MM.1S (cell line): Measurements from ENCODE around the gene APOC3.

Source experiments
- CTCF ChIP-seq: fragments of 300-600 bp; sonication (generic); IDR thresholded peaks from 2 replicates; pipeline ENCODE4 v1.5.1; 2016; ENCODE audit warnings: antibody characterized with exemption, low read length, mixed read lengths
- EZH2 ChIP-seq: fragments of 300-600 bp; sonication (generic); optimal IDR thresholded peaks from 2 replicates; pipeline ENCODE3; 2017; ENCODE audit warnings: low read depth, mild to moderate bottlenecking, antibody characterized with exemption, low read length, mixed read lengths
- EZH2phosphoT487 ChIP-seq: fragments of 300-600 bp; sonication (generic); IDR thresholded peaks from 2 replicates; pipeline ENCODE4 v1.6.1; 2018; ENCODE audit warnings: antibody characterized with exemption, low read length

- no peak for TF ChIP-seq CTCF
- TF ChIP-seq EZH2: no peak
- TF ChIP-seq EZH2phosphoT487: no peak
Measured at GRCh38 chr11:116851626-116852025, 21.9 kb downstream of the APOC3 start.
